K562 (cell line): ENCODE measurements around the gene PRPF39. TPM values are rescaled to one million over a fixed set of nuclear protein-coding genes. Genes with fewer than 3 reads are reported as not detected.

Experiments used
- BMI1 ChIP-seq: fragments of 150-350 bp; IDR thresholded peaks from 2 replicates; pipeline ENCODE4 v1.6.1; 2014; ENCODE audit warnings: low read length
- C11orf30 ChIP-seq: fragments of 450-650 bp; IDR thresholded peaks from 2 replicates; pipeline ENCODE4 v1.6.1; 2016; ENCODE audit warnings: low read depth, mild to moderate bottlenecking
- GABPB1 ChIP-seq: sonication (generic); formaldehyde crosslinking; IDR thresholded peaks from 2 replicates; pipeline ENCODE4 v1.8.0; 2022; ENCODE audit warnings: mild to moderate bottlenecking, missing genetic modification reagents
- GTF2E2 ChIP-seq: fragments of 200-800 bp; sonication (Bioruptor generic); IDR thresholded peaks from 2 replicates; pipeline ENCODE4 v1.6.1; 2016; ENCODE audit warnings: missing genetic modification characterization, missing compliant biosample characterization
- HINFP ChIP-seq: fragments of 450-650 bp; conservative IDR thresholded peaks from 2 replicates; pipeline ENCODE4 v1.6.1; 2016; ENCODE audit warnings: missing genetic modification characterization, low read depth, mild to moderate bottlenecking, control low read depth, missing compliant biosample characterization
- JUN ChIP-seq, 2 experiments: sonication (generic) in 1 of 2; formaldehyde crosslinking in 1 of 2; IDR thresholded peaks; 2 replicates each; pipeline versions ENCODE4 v1.6.1 to v1.8.0; 2012 to 2022; ENCODE audit warnings: borderline replicate concordance in 2 of 2, mild to moderate bottlenecking in 2 of 2, improper control_type of control experiment in 1 of 2, low read depth in 1 of 2, low read length in 1 of 2, missing genetic modification reagents in 1 of 2
- MBD2 ChIP-seq: sonication (generic); IDR thresholded peaks from 2 replicates; pipeline ENCODE4 v1.6.1; 2016; ENCODE audit warnings: low read depth, borderline replicate concordance
- MEIS2 ChIP-seq: fragments of 450-650 bp; IDR thresholded peaks from 2 replicates; pipeline ENCODE4 v1.6.1; 2014; ENCODE audit warnings: mild to moderate bottlenecking; ENCODE audit not compliant: partially characterized antibody
- MTA2 ChIP-seq: fragments of 450-650 bp; IDR thresholded peaks from 2 replicates; pipeline ENCODE4 v1.6.1; 2016; ENCODE audit warnings: low read depth
- NR2C2 ChIP-seq, 2 experiments: fragments of 200-800 bp in 1 of 2; sonication (Bioruptor generic) in 1 of 2; sonication (generic) in 1 of 2; formaldehyde crosslinking in 1 of 2; IDR thresholded peaks; 2 replicates each; pipeline versions ENCODE4 v1.6.1 to v1.8.0; 2016 to 2022; ENCODE audit warnings: mild to moderate bottlenecking in 1 of 2, missing compliant biosample characterization in 1 of 2, missing genetic modification characterization in 1 of 2, missing genetic modification reagents in 1 of 2
- NR4A1 ChIP-seq, 2 experiments: fragments of 250-450 bp in 1 of 2; fragments of 450-650 bp in 1 of 2; sonication (Bioruptor Pico) in 1 of 2; IDR thresholded peaks; 2 replicates each; pipeline versions ENCODE4 v1.4.0 to v1.6.1; 2016 to 2020; ENCODE audit warnings: mild to moderate bottlenecking in 2 of 2, missing compliant biosample characterization in 1 of 2, missing genetic modification characterization in 1 of 2, moderate library complexity in 1 of 2
- PBX2 ChIP-seq, 2 experiments: IDR thresholded peaks in 1 of 2; conservative IDR thresholded peaks in 1 of 2; 2 replicates each; pipeline ENCODE4 v1.6.1; 2016; ENCODE audit warnings: low read depth in 2 of 2, mild to moderate bottlenecking in 1 of 2, missing compliant biosample characterization in 1 of 2, missing genetic modification characterization in 1 of 2, moderate library complexity in 1 of 2
- PHF8 ChIP-seq: fragments of 200-600 bp; sonication (generic); IDR thresholded peaks from 2 replicates; pipeline ENCODE4 v1.6.1; 2012; ENCODE audit warnings: mixed run types, mild to moderate bottlenecking, inconsistent platforms, low read length, moderate library complexity, borderline replicate concordance
- RHOXF2B ChIP-seq: fragments of 250-450 bp; sonication (Bioruptor Pico); conservative IDR thresholded peaks from 2 replicates; pipeline ENCODE4 v1.5.1; 2021
- SLC30A9 ChIP-seq: fragments of 250-450 bp; sonication (Bioruptor Pico); IDR thresholded peaks from 2 replicates; pipeline ENCODE4 v1.8.0; 2022; ENCODE audit warnings: mild to moderate bottlenecking, moderate library complexity
- SMAD1 ChIP-seq: fragments of 150-350 bp; IDR thresholded peaks from 2 replicates; pipeline ENCODE4 v1.6.1; 2014; ENCODE audit warnings: low read length, low read depth; ENCODE audit not compliant: partially characterized antibody
- TAF7 ChIP-seq: fragments of 450-650 bp; IDR thresholded peaks from 2 replicates; pipeline ENCODE4 v1.6.1; 2016; ENCODE audit warnings: missing genetic modification characterization, missing compliant biosample characterization
- ZNF165 ChIP-seq: fragments of 250-450 bp; sonication (Bioruptor Pico); IDR thresholded peaks from 2 replicates; pipeline ENCODE4 v1.4.0; 2020; ENCODE audit warnings: borderline replicate concordance
- ZNF324 ChIP-seq: fragments of 250-450 bp; sonication (Bioruptor Pico); IDR thresholded peaks from 2 replicates; pipeline ENCODE4 v1.4.0; 2020; ENCODE audit warnings: mild to moderate bottlenecking
- ZNF586 ChIP-seq: fragments of 450-650 bp; formaldehyde crosslinking; conservative IDR thresholded peaks from 2 replicates; pipeline ENCODE4 v1.4.0; 2020; ENCODE audit warnings: mild to moderate bottlenecking, moderate library complexity
- ZNF764 ChIP-seq: fragments of 250-450 bp; sonication (Bioruptor Pico); IDR thresholded peaks from 2 replicates; pipeline ENCODE4 v1.4.0; 2020; ENCODE audit warnings: low read depth, mild to moderate bottlenecking, moderate library complexity
- ZSCAN29 ChIP-seq: fragments of 450-650 bp; IDR thresholded peaks from 2 replicates; pipeline ENCODE4 v1.6.1; 2017
- polyA plus RNA-seq, 8 experiments: library from polyadenylated mRNA; depleted of rRNA in 4 of 8; stranded (reverse) in 5 of 8; unstranded in 3 of 8; fragments of >200 nt; fragmentation: Nextera tagmentation in 2 of 8; fragmentation: Illumina TruSeq in 1 of 8; extraction: Ambion mirVana in 2 of 8; extraction: Trizol in 1 of 8; gene quantifications; 2 replicates each; pipeline versions ENCODE4 v1.2.1 to v1.2.3, GENCODE V29; 2011 to 2014; ENCODE audit warnings: inconsistent platforms in 1 of 8, missing spikeins in 1 of 8
- total RNA-seq, 7 experiments: library from RNA; depleted of rRNA in 6 of 7; stranded (reverse); fragments of >200 nt in 6 of 7; fragmentation: Illumina TruSeq in 2 of 7; extraction: Trizol in 2 of 7; gene quantifications; 2 replicates each; pipeline versions ENCODE4 v1.2.1 to v1.2.3, GENCODE V29; 2011 to 2021; ENCODE audit warnings: low replicate concordance in 1 of 7

The PRPF39 gene
- total and polyA plus RNA-seq, 9 of the 15 experiments (the other 6 are each of a cell fraction or from before 2014, with no cell fraction given), result 13.3 to 50.4 (median 24.8) TPM

GRCh38 chr14:45084946-45085346 lies 1.0 kb downstream of the PRPF39 start (continued):
- TF ChIP-seq NR4A1 (CRISPR knock-in tag; IDR thresholded peaks at IDR 0.05) (no peak), NR4A1 (tag; IDR thresholded peaks at IDR 0.05) (no peak), SMAD1 (no peak), SLC30A9 (CRISPR knock-in tag) (no peak), GTF2E2 (tag) (no peak), MBD2 (no peak), MEIS2 (peak; percentile 56), ZNF764 (CRISPR knock-in tag) (no peak), ZNF165 (CRISPR knock-in tag) (no peak), ZSCAN29 (no peak), C11orf30 (0 out of 2 replicates have a peak, but pooled peaks have one; percentile 11), GABPB1 (CRISPR knock-in tag) (no peak), MTA2 (no peak), PHF8 (no peak), TAF7 (tag) (no peak), ZNF586 (CRISPR knock-in tag) (no peak), RHOXF2B (no peak), HINFP (tag) (no peak), NR2C2 (CRISPR knock-in tag; IDR thresholded peaks at IDR 0.05) (no peak), NR2C2 (tag; IDR thresholded peaks at IDR 0.05) (no peak), JUN (IDR thresholded peaks at IDR 0.05; ENCODE audit: borderline replicate concordance, low read depth, low read length) (no peak), JUN (CRISPR knock-in tag; IDR thresholded peaks at IDR 0.05; ENCODE audit: borderline replicate concordance) (no peak), PBX2 (CRISPR knock-in tag; IDR thresholded peaks at IDR 0.05; ENCODE audit: low read depth) (no peak), PBX2 (tag; conservative IDR thresholded peaks at IDR 0.05; ENCODE audit: low read depth) (peak; percentile 34; the same call in 1 of the 2 replicates), BMI1 (no peak), ZNF324 (no peak)
